Measurements from ENCODE around the gene PLXNA4. TPM values are rescaled to one million over a fixed set of nuclear protein-coding genes. Genes with fewer than 3 reads are reported as not detected.

PLXNA4 gene
- total RNA-seq, 1 experiment from 2014 or later, result 0.10 TPM

GRCh38 chr7:132232406-132232805 is 343.9 kb downstream of the PLXNA4 start:
- ATAC-seq, result no peak
- no TSS peak for BruUV-seq (replicated peaks)
- Histone ChIP-seq H3K4me3 (ENCODE audit: low read depth in 2 of 2, low read length in 2 of 2) (no peak overlapping the region), H3K27me3 (ENCODE audit: control insufficient read depth, insufficient read depth, low read length) (peaks cover 2% of the 10 kb centered on the region; the same call in 1 of the 2 replicates), H3K9me3 (ENCODE audit: control insufficient read depth, insufficient read depth, low read depth, low read length) (no peaks in the 10 kb centered on the region), H3K36me3 (ENCODE audit: control insufficient read depth, insufficient read depth, low read length) (no peaks in the 10 kb centered on the region), H3K27ac (ENCODE audit: low read length) (no peak overlapping the region), H3K4me1 (ENCODE audit: control insufficient read depth, insufficient read depth, low read length) (no peaks in the 10 kb centered on the region)
- intact Hi-C loops (cut with micrococcal nuclease; ENCODE audit: unreplicated experiment) (no loop called here), in situ Hi-C loops (cut with HindIII; ENCODE audit: low pct_unique_long_range_greater_than_20kb, low sequenced_read_pairs) (no loop called here)
- CTCF ChIA-PET, result no interaction called here
- POLR2A ChIA-PET, result no interaction called here
- TF ChIP-seq, protein P1, sequence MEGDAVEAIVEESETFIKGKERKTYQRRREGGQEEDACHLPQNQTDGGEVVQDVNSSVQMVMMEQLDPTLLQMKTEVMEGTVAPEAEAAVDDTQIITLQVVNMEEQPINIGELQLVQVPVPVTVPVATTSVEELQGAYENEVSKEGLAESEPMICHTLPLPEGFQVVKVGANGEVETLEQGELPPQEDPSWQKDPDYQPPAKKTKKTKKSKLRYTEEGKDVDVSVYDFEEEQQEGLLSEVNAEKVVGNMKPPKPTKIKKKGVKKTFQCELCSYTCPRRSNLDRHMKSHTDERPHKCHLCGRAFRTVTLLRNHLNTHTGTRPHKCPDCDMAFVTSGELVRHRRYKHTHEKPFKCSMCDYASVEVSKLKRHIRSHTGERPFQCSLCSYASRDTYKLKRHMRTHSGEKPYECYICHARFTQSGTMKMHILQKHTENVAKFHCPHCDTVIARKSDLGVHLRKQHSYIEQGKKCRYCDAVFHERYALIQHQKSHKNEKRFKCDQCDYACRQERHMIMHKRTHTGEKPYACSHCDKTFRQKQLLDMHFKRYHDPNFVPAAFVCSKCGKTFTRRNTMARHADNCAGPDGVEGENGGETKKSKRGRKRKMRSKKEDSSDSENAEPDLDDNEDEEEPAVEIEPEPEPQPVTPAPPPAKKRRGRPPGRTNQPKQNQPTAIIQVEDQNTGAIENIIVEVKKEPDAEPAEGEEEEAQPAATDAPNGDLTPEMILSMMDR (IDR thresholded peaks at IDR 0.05), result no peak
- TF ChIP-seq POLR2AphosphoS5 (IDR thresholded peaks at IDR 0.05; ENCODE audit: low read depth, low read length), result no peak
- no peak for TF ChIP-seq TCF7L2 (IDR thresholded peaks at IDR 0.05; ENCODE audit: low read depth, low read length)
- TF ChIP-seq REST (IDR thresholded peaks at IDR 0.05; ENCODE audit: insufficient read depth in 1 of 2, low read depth in 2 of 2, low read length in 1 of 2), result no peak
- no peak for TF ChIP-seq SIN3A (IDR thresholded peaks at IDR 0.05; ENCODE audit: borderline replicate concordance, insufficient read depth, low read depth, low read length)
- no peak for DNase-seq (ENCODE audit: low read depth, low spot score)

DNA sequence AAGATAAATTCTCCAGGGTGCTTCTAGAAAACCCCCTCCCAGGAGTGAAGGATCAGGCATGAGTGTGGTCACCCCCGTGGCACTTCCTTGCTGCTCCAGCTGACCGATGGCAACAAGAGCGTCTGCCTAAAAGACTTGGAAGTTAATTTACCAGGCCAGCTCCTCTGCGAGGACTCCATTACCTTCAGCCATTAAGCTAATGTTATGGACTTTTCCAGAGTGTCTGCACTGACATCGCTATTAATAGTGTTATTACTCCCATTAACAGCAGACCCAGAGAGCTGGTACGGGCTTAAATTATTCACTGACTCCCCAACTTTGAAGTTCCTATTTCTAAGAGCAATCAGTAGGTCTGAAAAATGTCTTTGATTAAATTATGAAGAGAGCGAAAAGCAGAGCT is 345.8 kb downstream of the PLXNA4 start:
- POLR2A ChIA-PET, result no interaction called here

More for the DNA sequence above, 345.8 kb downstream of the PLXNA4 start:
- in situ Hi-C loops (cut with HindIII; ENCODE audit: low pct_unique_long_range_greater_than_20kb, low sequenced_read_pairs), result no loop called here
- no peak for TF ChIP-seq SIN3A (IDR thresholded peaks at IDR 0.05; ENCODE audit: borderline replicate concordance, insufficient read depth, low read depth, low read length)
- TF ChIP-seq, protein P1 (IDR thresholded peaks at IDR 0.05), result no peak
- TF ChIP-seq REST (IDR thresholded peaks at IDR 0.05; ENCODE audit: insufficient read depth in 1 of 2, low read depth in 2 of 2, low read length in 1 of 2), result no peak
- TF ChIP-seq POLR2AphosphoS5 (IDR thresholded peaks at IDR 0.05; ENCODE audit: low read depth, low read length), result no peak
- TF ChIP-seq TCF7L2 (IDR thresholded peaks at IDR 0.05; ENCODE audit: low read depth, low read length), result no peak
- Histone ChIP-seq H3K4me3 (ENCODE audit: low read depth in 2 of 2, low read length in 2 of 2) (no peak overlapping the region), H3K36me3 (ENCODE audit: control insufficient read depth, insufficient read depth, low read length) (no peaks in the 10 kb centered on the region), H3K4me1 (ENCODE audit: control insufficient read depth, insufficient read depth, low read length) (no peaks in the 10 kb centered on the region), H3K27me3 (ENCODE audit: control insufficient read depth, insufficient read depth, low read length) (0 out of 2 replicates have a peak, but pooled peaks cover 2% of the 10 kb centered on the region), H3K27ac (ENCODE audit: low read length) (no peak overlapping the region), H3K9me3 (ENCODE audit: control insufficient read depth, insufficient read depth, low read depth, low read length) (no peaks in the 10 kb centered on the region)
- DNase-seq (ENCODE audit: low read depth, low spot score) (no peak), ATAC-seq (no peak)
- BruUV-seq (replicated peaks), result no TSS peak
- intact Hi-C loops (cut with micrococcal nuclease; ENCODE audit: unreplicated experiment), result no loop called here
- CTCF ChIA-PET, result no interaction called here

All from Panc1 (cell line).